HG02759 (cell line): ENCODE results near the gene ARV1.

ENCODE experiments used
- ATAC-seq: cut with Tn5 transposase; IDR thresholded peaks from one replicate; pipeline ENCODE4 v1.9.1; 2021; ENCODE audit warnings: mild to moderate bottlenecking, moderate library complexity; ENCODE audit not compliant: unreplicated experiment

ARV1 gene

GRCh38 chr1:230978491-230979388 lies at the start of gene ARV1, which contains the start of gene TTC13:
TSS of gene ARV1 (plus strand) at chr1:230979094. CDS start at chr1:230979106, 12 bp downstream.
TSS of gene TTC13 (minus strand) at chr1:230978861. CDS start at chr1:230978830, 31 bp downstream.
- ATAC-seq, result peak; percentile 93

- no peak for ATAC-seq
These were observed 47.9 kb upstream of the ARV1 start for GRCh38 chr1:230930986-230931385.

DNA sequence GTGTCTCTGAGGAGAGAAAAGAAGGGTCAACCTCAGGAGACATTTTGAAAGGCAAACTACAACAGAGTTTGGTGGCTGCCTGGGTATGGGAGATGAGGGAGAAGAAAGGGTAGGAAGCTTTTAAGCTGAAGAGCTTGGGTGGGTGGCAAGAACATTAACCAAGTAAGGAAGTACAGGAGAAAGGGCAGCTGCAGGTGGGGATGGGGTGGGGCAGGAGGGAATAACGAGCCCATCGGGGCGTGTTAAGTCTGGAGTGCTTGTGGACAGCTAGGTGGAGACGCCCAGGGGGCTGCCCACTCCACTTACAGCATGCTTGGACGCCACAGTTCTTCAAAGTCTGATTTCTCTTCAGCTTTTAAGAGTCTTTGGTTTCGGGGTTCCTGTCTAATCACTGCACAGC lies 43.0 kb upstream of the ARV1 start:
- no peak for ATAC-seq

GRCh38 chr1:230936475-230936874 lies 42.4 kb upstream of the ARV1 start:
- no peak for ATAC-seq

DNA sequence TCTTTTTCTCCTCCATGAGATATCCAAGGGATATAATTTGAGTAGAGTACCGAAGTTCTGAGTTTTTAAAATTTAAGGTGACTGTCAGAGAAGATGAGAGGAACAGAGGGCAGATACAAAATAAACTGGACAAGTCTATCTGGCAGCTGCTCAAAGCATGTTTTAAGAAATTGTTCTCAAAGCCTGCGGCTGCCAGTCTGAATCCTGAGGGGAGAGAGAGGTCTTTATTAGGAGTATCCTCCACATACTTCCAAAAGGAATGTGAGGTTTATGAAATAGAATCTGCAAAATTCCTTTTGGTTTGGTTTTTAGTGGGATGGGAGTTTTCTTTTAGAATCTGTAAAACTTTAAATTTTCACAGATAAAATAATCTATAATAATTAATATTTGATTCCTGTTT lies 41.5 kb upstream of the ARV1 start:
- no peak for ATAC-seq

- ATAC-seq, result no peak
These were observed 39.9 kb upstream of the ARV1 start for GRCh38 chr1:230938924-230939368.

DNA sequence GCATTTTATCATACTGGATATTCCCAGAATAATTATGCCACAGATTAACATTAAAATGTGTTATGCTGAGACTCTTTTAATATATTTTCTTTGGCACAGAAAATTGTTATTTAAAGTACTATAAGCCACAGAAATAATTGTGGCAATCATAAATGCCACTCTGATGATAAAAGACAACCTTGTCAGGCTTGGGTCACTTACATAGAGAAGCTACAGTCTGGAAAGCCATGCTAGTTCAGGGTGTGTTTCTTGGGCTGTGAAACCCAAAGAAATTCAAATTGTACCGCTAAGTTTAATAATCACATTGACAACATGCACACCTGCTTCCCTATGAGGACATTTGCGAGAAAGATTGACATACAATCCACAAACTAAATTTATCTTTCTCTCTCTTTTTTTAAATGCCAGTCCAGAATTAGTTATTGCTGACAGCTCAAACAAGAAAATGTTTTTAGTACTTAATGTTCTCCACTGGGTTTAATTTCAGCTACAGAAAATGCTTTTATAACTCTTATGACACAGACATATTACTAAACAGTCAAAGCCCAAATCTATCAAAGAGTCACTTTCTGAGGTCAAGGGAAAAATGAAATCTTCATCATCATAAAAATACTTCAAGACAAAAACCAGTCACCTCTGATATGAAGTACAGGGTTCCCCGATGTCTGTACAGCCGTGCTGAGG lies 38.9 kb upstream of the ARV1 start:
- no peak for ATAC-seq

DNA sequence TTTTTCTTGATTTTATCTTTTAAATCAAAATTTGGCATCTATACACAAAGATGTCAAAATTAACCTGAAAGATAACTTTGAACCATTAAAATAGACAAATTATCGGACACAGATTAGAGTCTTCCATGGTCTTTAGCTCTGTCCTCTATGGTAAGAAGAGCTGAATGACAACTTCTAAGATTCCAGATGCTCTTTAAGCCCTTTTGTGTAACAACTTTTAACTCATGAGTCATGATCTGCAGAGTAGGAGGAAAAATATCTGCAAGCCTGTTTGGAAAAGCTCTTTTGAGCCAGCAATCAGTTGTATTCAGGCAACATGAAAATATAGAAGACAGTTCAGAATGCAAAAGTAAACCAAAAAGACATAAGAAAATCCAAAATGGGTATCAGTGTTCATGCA lies 38.0 kb upstream of the ARV1 start:
- no peak for ATAC-seq

DNA sequence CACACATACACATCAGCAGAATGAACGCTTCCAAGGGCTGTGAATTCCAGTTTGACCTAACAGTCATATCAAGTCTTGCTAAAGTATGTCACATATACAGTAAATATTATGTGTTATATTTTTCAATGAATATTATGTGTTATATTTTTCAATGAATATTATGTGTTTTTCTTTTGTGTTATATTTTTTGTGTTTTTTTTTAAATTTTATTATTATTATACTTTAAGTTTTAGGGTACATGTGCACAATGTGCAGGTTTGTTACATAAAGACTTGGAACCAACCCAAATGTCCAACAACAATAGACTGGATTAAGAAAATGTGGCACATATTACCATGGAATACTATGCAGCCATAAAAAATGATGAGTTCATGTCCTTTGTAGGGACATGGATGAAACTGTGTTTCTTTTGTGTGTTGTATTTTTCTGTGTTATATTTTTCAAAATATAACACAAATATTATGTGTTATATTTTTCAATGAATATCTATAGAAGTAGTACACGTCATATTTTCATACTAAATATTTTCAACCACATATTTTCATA lies 35.8 kb upstream of the ARV1 start:
- no peak for ATAC-seq

DNA sequence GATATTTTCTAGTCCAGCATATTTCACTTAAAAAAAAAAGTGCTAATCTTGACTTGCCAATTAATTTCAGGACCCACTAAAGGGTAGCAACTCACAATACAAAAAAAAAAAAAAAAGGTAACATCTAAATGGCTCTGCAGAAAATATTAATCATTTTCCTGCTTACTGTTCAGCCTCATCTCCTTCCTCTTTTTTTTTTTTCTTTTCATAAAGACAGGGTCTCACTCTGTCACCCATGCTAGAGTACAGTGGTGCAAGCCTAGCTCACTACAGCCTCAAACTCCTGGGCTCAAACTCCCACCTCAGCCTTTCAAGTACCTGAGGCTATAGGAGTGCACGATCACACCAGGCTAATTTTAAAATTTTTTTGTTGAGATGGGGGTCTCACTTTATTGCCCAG lies 30.6 kb upstream of the ARV1 start:
- no peak for ATAC-seq

DNA sequence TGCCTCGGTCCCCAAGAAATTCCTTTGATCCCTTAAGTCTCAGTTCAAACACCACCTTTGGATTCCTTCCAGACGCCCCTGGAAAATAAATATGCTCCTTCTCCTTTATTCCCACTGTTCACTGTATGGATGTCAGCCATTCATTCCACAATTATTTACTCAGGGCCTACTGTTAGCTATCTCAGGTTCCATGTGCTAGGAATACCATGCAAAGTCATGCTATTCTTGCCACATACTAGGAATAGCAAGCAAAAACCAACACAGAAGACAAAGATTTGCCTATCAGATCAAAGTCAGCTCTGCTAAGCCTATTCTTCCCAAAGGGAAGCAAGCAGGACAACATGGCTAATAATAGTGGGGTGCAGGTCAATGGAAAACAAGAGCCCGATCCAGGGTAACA lies 30.0 kb upstream of the ARV1 start:
- ATAC-seq, result no peak

GRCh38 chr1:230950404-230950803 lies 28.5 kb upstream of the ARV1 start:
- no peak for ATAC-seq

- ATAC-seq, result peak; percentile 79
These were observed 21.3 kb upstream of the ARV1 start for GRCh38 chr1:230957580-230957989.

GRCh38 chr1:230958370-230958769 lies 20.5 kb upstream of the ARV1 start:
- no peak for ATAC-seq

GRCh38 chr1:230964896-230965295 lies 14.0 kb upstream of the ARV1 start:
- ATAC-seq, result no peak

DNA sequence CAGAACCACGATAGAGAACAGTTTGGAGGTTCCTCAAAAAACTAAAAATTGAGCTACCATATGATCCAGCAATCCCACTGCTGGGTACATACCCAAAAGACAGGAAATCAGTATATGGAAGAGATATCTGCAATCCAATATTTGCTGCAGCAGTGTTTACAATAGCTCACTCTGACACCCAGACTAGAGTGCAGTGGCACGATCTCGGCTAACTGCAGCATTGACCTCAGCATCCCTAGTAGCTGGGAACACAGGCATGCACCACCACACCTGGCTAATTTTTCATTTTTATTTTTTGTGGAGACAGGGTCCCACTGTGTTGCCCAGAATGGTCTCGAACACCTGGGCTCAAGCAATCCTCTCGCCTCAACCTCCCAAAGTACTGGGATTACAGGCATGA lies 13.4 kb upstream of the ARV1 start:
- ATAC-seq, result no peak

GRCh38 chr1:230966358-230966873 lies 12.5 kb upstream of the ARV1 start:
- ATAC-seq, result no peak

- no peak for ATAC-seq
These were observed 8.5 kb upstream of the ARV1 start for GRCh38 chr1:230970432-230970831.

DNA sequence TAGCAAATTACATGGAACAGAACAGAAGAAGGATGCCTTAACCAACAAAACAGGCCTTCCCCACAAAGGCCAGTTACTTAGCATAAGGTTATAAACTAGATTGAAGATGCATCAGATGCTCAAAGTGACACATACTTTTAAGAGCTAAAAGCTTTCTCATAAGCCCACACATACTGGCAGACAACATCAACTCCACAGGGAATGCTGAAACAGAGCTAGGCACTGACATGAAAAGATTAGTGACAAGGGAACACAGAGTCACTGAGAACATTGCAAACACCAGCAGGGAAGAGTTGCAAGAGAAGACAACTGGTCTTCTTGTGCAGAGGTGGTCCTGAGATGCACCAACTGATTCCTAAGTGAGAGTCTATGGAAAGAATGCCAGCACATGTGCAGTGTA lies 7.1 kb upstream of the ARV1 start:
- ATAC-seq, result no peak

DNA sequence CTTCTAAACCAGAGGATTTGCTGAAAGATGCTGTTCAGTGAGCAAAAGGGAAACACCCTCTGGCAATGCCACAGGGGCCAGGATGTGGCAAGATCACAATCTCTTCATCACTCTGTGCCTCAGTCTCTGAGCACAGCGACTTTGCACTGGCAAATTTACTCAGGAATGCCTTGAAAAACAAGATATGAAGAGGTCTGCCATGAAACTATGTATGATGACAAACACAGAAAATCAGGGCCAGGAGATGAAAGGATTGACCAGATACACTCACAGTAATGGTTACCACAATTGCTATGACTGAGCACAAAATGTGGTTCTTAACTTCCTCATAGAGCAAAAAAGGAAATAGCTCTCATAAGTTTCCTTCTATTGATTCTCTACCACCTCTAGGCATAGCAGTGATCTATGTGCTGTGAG lies 6.0 kb upstream of the ARV1 start:
- peak; percentile 70 for ATAC-seq

GRCh38 chr1:230975636-230976035 lies 3.3 kb upstream of the ARV1 start:
- ATAC-seq, result no peak
